Measurements from ENCODE around the gene SH2B2.

DNA sequence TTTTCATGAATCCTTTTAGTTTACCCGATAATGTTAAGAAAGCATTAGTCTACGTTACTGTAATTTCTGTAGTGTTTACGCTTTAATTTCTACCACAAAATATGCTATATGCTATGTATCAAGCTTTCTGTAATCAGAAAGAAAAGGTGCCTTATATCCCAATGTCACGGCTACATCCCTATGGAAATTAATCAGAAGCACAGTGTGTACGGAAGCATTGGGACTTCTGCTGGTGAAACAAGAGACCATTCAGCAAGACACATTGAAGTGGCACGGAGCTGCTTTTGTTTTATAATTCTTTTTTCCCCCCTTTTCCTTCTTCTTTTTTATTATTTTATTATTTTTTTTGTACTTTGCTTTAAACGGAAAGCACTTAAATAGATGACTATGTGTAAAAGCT lies 31.2 kb upstream of the SH2B2 start:
- TF ChIP-seq, protein P1, sequence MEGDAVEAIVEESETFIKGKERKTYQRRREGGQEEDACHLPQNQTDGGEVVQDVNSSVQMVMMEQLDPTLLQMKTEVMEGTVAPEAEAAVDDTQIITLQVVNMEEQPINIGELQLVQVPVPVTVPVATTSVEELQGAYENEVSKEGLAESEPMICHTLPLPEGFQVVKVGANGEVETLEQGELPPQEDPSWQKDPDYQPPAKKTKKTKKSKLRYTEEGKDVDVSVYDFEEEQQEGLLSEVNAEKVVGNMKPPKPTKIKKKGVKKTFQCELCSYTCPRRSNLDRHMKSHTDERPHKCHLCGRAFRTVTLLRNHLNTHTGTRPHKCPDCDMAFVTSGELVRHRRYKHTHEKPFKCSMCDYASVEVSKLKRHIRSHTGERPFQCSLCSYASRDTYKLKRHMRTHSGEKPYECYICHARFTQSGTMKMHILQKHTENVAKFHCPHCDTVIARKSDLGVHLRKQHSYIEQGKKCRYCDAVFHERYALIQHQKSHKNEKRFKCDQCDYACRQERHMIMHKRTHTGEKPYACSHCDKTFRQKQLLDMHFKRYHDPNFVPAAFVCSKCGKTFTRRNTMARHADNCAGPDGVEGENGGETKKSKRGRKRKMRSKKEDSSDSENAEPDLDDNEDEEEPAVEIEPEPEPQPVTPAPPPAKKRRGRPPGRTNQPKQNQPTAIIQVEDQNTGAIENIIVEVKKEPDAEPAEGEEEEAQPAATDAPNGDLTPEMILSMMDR (IDR thresholded peaks at IDR 0.05) = no peak
- TF ChIP-seq POLR2A (IDR thresholded peaks at IDR 0.05) (no peak), POLR2AphosphoS5 (IDR thresholded peaks at IDR 0.05; ENCODE audit: insufficient read depth in 1 of 2, low read depth in 1 of 2) (no peak)
